Ascending aorta (tissue), 2 donors: ENCODE measurements around the gene RNF133. TPM values are rescaled to one million over a fixed set of nuclear protein-coding genes. Genes with fewer than 3 reads are reported as not detected.

Source experiments
- DNase-seq, 2 donors: peaks; one replicate each; pipeline ENCODE4 v3.0.0-alpha.2; 2019; ENCODE audit warnings: low spot score in 2 of 2
- H3K27ac ChIP-seq, 2 donors: fragments of 200-600 bp; sonication (generic); one replicate each; pipeline ENCODE4 v1.5.1; 2016 to 2017; ENCODE audit warnings: mild to moderate bottlenecking in 1 of 2
- H3K27me3 ChIP-seq: fragments of 200-600 bp; sonication (generic); one replicate; pipeline ENCODE4 v1.5.1; 2017
- H3K36me3 ChIP-seq, 2 donors: fragments of 200-600 bp; sonication (generic); one replicate each; pipeline ENCODE4 v1.5.1; 2016
- H3K4me1 ChIP-seq, 2 donors: fragments of 200-600 bp; sonication (generic); one replicate each; pipeline ENCODE4 v1.5.1; 2016 to 2017; ENCODE audit warnings: mild to moderate bottlenecking in 1 of 2
- H3K4me3 ChIP-seq, 2 donors: fragments of 200-600 bp; sonication (generic); one replicate each; pipeline ENCODE4 v1.5.1; 2016 to 2017; ENCODE audit warnings: mild to moderate bottlenecking in 1 of 2
- H3K9me3 ChIP-seq, 2 donors: fragments of 200-600 bp; sonication (generic); one replicate each; pipeline ENCODE4 v1.5.1; 2016
- CTCF ChIP-seq, 3 experiments: fragments of 200-600 bp in 2 of 3; fragments of 450-650 bp in 1 of 3; sonication (generic) in 2 of 3; IDR thresholded peaks; one replicate each; pipeline ENCODE4 v1.5.1; 2016 to 2019; ENCODE audit warnings: antibody characterized with exemption in 3 of 3, mild to moderate bottlenecking in 1 of 3, moderate library complexity in 1 of 3
- intact Hi-C: fragments of 100-400 bp; cut with DNase I; formaldehyde crosslinking; loops from one replicate; pipeline ENCODE4 v1.15.1; 2023
- total RNA-seq: library from RNA; depleted of rRNA; stranded (reverse); fragments of >200 nt; gene quantifications from one replicate; pipeline ENCODE4 v1.1.0, GENCODE V29; 2016

RNF133 gene
- not detected for total RNA-seq

- Histone ChIP-seq H3K36me3 (no peaks in the 10 kb centered on the region), H3K4me1 (no peaks in the 10 kb centered on the region), H3K27ac (no peak within 1 kb of the TSS), H3K27me3 (no peaks in the 10 kb centered on the region), H3K9me3 (peaks cover 0 to 3% of the 10 kb centered on the region in 2 donors), H3K4me3 (no peak within 1 kb of the TSS)
- intact Hi-C loops: no loop called here
- DNase-seq: no peak
- TF ChIP-seq CTCF (IDR thresholded peaks at IDR 0.05): no peak
Measured at GRCh38 chr7:122699017-122699416, at the start of gene RNF133. Gene RNF133 (minus strand): TSS chr7:122699117. CDS start chr7:122698918, 199 bp downstream.

GRCh38 chr7:122748195-122748594, 49.3 kb upstream of the RNF133 start:
- intact Hi-C loops: no loop called here
- Histone ChIP-seq H3K4me1 (no peaks in the 10 kb centered on the region), H3K9me3 (no peaks in the 10 kb centered on the region), H3K27ac (no peak overlapping the region), H3K36me3 (no peaks in the 10 kb centered on the region), H3K4me3 (no peak overlapping the region), H3K27me3 (no peaks in the 10 kb centered on the region)
- TF ChIP-seq CTCF (IDR thresholded peaks at IDR 0.05): no peak
- no peak for DNase-seq

- Histone ChIP-seq H3K4me3 (no peak overlapping the region), H3K27me3 (no peaks in the 10 kb centered on the region), H3K4me1 (no peaks in the 10 kb centered on the region), H3K36me3 (no peaks in the 10 kb centered on the region), H3K9me3 (no peaks in the 10 kb centered on the region), H3K27ac (no peak overlapping the region)
- intact Hi-C loops: no loop called here
- no peak for DNase-seq
- no peak for TF ChIP-seq CTCF (IDR thresholded peaks at IDR 0.05)
Measured at GRCh38 chr7:122746948-122747347, 48.0 kb upstream of the RNF133 start.

GRCh38 chr7:122743211-122743610, 44.3 kb upstream of the RNF133 start:
- no peaks in the 10 kb centered on the region for H3K27me3 ChIP-seq
- H3K4me1 ChIP-seq: no peaks in the 10 kb centered on the region
- no peaks in the 10 kb centered on the region for H3K36me3 ChIP-seq
- H3K4me3 ChIP-seq: no peak overlapping the region
- DNase-seq: no peak
- TF ChIP-seq CTCF (IDR thresholded peaks at IDR 0.05): no peak
- no peaks in the 10 kb centered on the region for H3K9me3 ChIP-seq
- intact Hi-C loops: no loop called here
- H3K27ac ChIP-seq: no peak overlapping the region

- Histone ChIP-seq H3K36me3 (no peaks in the 10 kb centered on the region), H3K27ac (no peak overlapping the region), H3K27me3 (no peaks in the 10 kb centered on the region), H3K4me1 (no peaks in the 10 kb centered on the region), H3K9me3 (no peaks in the 10 kb centered on the region), H3K4me3 (no peak overlapping the region)
- intact Hi-C loops: no loop called here
- TF ChIP-seq CTCF (IDR thresholded peaks at IDR 0.05): no peak
- DNase-seq: no peak
Measured at GRCh38 chr7:122738947-122739346, 40.0 kb upstream of the RNF133 start.

GRCh38 chr7:122736183-122736582, 37.3 kb upstream of the RNF133 start:
- TF ChIP-seq CTCF (IDR thresholded peaks at IDR 0.05): no peak
- Histone ChIP-seq H3K36me3 (no peaks in the 10 kb centered on the region), H3K27me3 (no peaks in the 10 kb centered on the region), H3K4me1 (no peaks in the 10 kb centered on the region), H3K27ac (no peak overlapping the region), H3K9me3 (no peaks in the 10 kb centered on the region), H3K4me3 (no peak overlapping the region)
- no peak for DNase-seq
- intact Hi-C loops: no loop called here
